Lower lobe of right lung (tissue), 2 donors: ENCODE measurements around the gene SOSTDC1. TPM values are rescaled to one million over a fixed set of nuclear protein-coding genes. Genes with fewer than 3 reads are reported as not detected.

Experiments used
- ATAC-seq, 2 donors: fragments of 200-7000 bp; cut with Tn5 transposase; one replicate each; pipeline ENCODE4 v1.9.1; 2020 to 2022; ENCODE audit warnings: mild to moderate bottlenecking in 2 of 2, moderate library complexity in 2 of 2
- DNase-seq: peaks from one replicate; pipeline ENCODE4 v3.0.0-alpha.2; 2020
- H3K27ac ChIP-seq: fragments of 200-600 bp; one replicate; pipeline ENCODE4 v1.8.0; 2022
- H3K27me3 ChIP-seq: fragments of 200-600 bp; one replicate; pipeline ENCODE4 v1.8.0; 2022; ENCODE audit warnings: low read depth
- H3K36me3 ChIP-seq: fragments of 200-600 bp; one replicate; pipeline ENCODE4 v1.8.0; 2022; ENCODE audit warnings: mild to moderate bottlenecking
- H3K4me1 ChIP-seq: fragments of 200-600 bp; one replicate; pipeline ENCODE4 v1.8.0; 2022
- H3K4me3 ChIP-seq: fragments of 200-600 bp; one replicate; pipeline ENCODE4 v1.8.0; 2022; ENCODE audit warnings: mild to moderate bottlenecking
- H3K9me3 ChIP-seq: fragments of 200-600 bp; one replicate; pipeline ENCODE4 v1.8.0; 2022
- CTCF ChIP-seq: fragments of 200-600 bp; IDR thresholded peaks from one replicate; pipeline ENCODE4 v1.8.0; 2022; ENCODE audit warnings: antibody characterized with exemption, mild to moderate bottlenecking
- intact Hi-C: fragments of 100-400 bp; cut with DNase I; formaldehyde crosslinking; loops from one replicate; pipeline ENCODE4 v1.11.0; 2022
- total RNA-seq: library from RNA; stranded (reverse); fragmentation: NEBNext Ultra II Directional; extraction: Animal tissue kit (Norgen Biotek cat#: 25700); gene quantifications from one replicate; pipeline ENCODE4 v1.2.1, GENCODE V29; 2021
- donor health status: DM: no; HTN: yes; CAD: no; lungs with severe emphysema.

The SOSTDC1 gene
- total RNA-seq, 1 donor from 2014 or later, result 8.7 TPM

GRCh38 chr7:16494551-16494950, 29.0 kb upstream of the SOSTDC1 start:
- Histone ChIP-seq H3K4me1 (no peaks in the 10 kb centered on the region), H3K36me3 (no peaks in the 10 kb centered on the region), H3K27ac (no peak overlapping the region), H3K9me3 (no peaks in the 10 kb centered on the region), H3K4me3 (no peak overlapping the region), H3K27me3 (no peaks in the 10 kb centered on the region)
- no peak for ATAC-seq
- intact Hi-C loops, result no loop called here
- TF ChIP-seq CTCF, result no peak
- no peak for DNase-seq

GRCh38 chr7:16493266-16493665, 27.7 kb upstream of the SOSTDC1 start:
- Histone ChIP-seq H3K27ac (no peak overlapping the region), H3K4me3 (no peak overlapping the region), H3K9me3 (no peaks in the 10 kb centered on the region), H3K27me3 (no peaks in the 10 kb centered on the region), H3K36me3 (no peaks in the 10 kb centered on the region), H3K4me1 (no peaks in the 10 kb centered on the region)
- DNase-seq (no peak), ATAC-seq (no peak)
- no peak for TF ChIP-seq CTCF
- intact Hi-C loops, result no loop called here

GRCh38 chr7:16492513-16493062, 27.1 kb upstream of the SOSTDC1 start:
- Histone ChIP-seq H3K9me3 (no peaks in the 10 kb centered on the region), H3K27me3 (no peaks in the 10 kb centered on the region), H3K36me3 (no peaks in the 10 kb centered on the region), H3K4me3 (no peak overlapping the region), H3K27ac (no peak overlapping the region), H3K4me1 (no peaks in the 10 kb centered on the region)
- TF ChIP-seq CTCF, result no peak
- DNase-seq (no peak), ATAC-seq (no peak)
- intact Hi-C loops, result no loop called here

GRCh38 chr7:16491148-16491547, 25.6 kb upstream of the SOSTDC1 start:
- Histone ChIP-seq H3K4me1 (no peaks in the 10 kb centered on the region), H3K4me3 (no peak overlapping the region), H3K27me3 (no peaks in the 10 kb centered on the region), H3K9me3 (no peaks in the 10 kb centered on the region), H3K36me3 (no peaks in the 10 kb centered on the region), H3K27ac (no peak overlapping the region)
- intact Hi-C loops, result no loop called here
- no peak for DNase-seq
- no peak for ATAC-seq
- no peak for TF ChIP-seq CTCF

- Histone ChIP-seq H3K4me1 (no peaks in the 10 kb centered on the region), H3K27me3 (no peaks in the 10 kb centered on the region), H3K36me3 (no peaks in the 10 kb centered on the region), H3K27ac (no peak overlapping the region), H3K9me3 (no peaks in the 10 kb centered on the region), H3K4me3 (no peak overlapping the region)
- TF ChIP-seq CTCF, result no peak
- intact Hi-C loops, result no loop called here
- no peak for ATAC-seq
- DNase-seq, result no peak
Observed at GRCh38 chr7:16484453-16485158, 19.1 kb upstream of the SOSTDC1 start.
